CD4-positive, alpha-beta T cell treated with Interleukin-6 at 100 ng/mL for 8 hours (primary cell): ENCODE data around the gene ELL2.
"Not testable (repeated sequence)": the region's sequence is repeated elsewhere in the genome, so short reads cannot be mapped to it uniquely, and the experiment has no call there.

ENCODE experiments used
- DNase-seq: peaks from one replicate; pipeline ENCODE4 v3.0.0-alpha.2; 2020; ENCODE audit warnings: mixed read lengths, low spot score

The ELL2 gene

DNA sequence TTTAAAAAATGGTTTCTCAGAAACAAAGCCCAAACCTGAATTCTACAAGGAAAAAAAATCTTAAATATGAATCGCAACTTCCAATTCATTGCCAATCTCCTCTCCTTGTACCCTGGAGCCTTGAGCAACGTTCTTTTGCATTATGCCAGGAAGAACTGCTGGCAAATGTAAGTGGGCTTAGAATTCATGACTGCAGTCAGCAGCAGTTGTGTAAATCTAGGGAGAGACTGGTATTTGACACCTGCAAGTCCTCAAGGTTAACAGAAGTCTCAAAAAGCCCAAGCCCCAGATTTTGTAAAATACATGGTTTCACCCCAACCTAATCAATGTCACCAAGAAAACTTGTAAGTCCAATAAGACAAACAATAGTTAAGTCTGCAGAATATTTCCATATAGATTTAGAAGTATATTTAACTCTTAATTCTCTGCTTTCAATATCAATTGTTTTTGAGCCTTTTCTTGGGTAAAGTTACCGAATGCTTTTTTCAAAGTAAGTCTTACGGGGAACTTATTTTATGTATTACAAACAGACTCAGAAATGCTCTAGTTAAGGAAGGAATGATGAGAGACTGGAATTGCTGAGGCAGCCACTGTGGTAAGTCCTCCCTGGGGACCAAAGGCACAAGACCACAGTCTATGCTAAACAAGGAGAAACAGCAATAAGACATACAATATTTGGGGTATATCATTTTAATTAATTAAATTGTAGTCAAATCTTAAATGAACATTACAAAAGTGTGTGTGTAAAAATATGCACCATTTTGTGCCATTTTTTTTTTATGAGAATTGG lies 31.3 kb downstream of the ELL2 start:
- DNase-seq, result no peak

DNA sequence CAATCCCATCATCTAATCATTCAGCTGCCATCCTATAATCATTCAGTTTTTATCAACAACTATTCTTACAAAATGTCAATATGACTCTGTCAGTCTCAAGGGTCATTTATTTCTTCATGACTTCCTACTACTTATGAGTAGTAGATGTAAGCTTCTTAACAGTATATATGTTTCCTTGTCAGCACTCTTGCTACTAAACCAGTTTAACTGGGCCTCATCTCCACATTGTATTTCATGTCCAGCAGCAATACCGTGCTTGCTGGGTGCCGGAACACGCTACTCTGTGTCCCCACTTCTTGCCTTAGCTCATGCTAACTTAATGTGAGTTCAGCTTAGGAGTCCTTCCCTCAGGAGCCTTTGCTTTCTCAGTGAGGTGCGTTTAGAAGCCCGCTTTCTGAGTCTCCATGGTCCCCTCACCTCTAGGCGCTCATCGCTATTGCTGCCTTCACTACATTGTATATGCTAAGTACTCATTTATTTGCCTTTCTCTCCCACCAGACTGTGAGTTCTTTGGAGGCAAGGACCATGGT lies 32.9 kb downstream of the ELL2 start:
- DNase-seq, result no peak

DNA sequence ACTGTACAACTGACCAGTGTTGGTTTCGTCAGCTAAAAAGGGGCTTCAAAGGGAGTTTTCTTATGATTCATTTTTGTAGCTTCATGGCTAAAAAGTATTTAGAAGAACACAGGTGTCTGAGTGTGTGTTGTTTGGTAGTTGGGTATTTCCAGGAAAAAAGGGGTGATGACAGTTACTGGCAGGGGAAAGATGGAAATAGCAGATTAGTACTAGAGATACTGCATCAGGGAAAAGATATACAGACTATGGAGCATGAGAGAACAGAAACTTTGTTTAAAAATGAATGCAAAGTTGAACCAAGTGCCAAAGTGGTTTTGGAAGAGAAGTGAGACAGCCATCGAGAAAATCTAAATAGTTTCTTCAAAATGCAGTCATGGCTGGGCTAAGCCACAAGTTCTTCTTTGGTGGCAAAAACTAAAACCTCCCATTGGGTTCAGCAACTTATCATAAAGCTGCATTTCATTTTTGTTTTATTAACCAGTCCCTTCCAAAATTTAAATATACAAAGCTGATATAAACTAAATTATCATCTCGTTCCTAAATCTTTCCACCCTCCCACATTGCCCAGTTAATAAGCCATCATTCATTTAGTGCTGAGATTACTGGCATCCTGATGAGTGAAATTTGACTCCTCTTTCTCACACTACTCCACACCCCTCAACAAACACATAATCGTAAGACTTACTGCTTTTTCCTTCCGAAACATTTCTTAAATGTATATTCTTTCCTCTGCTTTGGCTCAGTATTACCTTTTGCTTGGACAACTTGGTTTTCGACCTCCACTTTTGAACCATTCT lies 33.5 kb downstream of the ELL2 start:
- DNase-seq, result no peak

DNA sequence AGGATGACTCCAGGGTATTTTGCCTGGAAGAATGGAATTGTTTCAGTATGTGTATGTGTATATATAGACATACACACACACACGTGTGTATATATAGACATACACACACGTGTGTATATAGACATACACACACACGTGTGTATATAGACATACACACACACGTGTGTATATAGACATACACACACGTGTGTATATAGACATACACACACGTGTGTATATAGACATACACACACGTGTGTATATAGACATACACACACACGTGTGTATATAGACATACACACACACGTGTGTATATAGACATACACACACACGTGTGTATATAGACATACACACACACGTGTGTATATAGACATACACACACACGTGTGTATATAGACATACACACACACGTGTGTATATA lies 34.4 kb downstream of the ELL2 start:
- not testable (repeated sequence) for DNase-seq

DNA sequence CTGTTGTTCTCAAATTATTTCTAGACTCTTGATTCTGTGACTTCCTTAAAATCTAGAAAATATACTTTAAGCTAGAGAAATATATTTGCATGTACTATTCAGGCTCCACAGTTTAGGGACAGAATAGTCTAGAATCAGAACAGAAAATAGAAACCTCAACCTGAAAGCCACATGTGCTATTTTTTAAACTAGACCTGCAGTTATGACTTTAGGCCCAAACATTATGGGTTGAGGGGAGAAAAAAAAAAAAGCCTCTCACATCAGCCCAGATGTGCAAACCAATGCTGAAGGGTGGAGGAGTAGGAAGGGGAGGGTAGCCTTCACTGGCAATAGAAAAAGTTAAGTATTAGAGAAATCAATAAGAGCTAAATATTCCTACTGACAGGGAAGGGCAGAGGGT lies 35.7 kb downstream of the ELL2 start:
- DNase-seq, result no peak

DNA sequence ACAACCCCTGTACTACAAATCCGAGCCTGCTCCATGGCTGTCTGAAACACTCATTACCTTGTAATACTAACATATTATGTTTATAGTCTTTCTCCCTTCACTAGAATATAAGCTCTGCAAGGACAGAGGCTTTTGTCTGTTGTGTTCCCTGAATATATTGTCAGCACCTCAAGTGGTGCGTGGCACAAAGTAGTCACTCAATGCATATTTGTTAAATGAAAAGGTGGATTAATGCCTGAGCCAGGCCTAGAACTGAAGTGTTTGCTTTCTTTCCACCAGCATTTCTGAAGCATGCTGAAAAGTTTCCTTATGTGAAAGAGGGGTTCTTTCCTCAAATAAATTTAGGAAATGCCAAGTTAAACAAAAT lies 36.3 kb downstream of the ELL2 start:
- DNase-seq, result no peak

DNA sequence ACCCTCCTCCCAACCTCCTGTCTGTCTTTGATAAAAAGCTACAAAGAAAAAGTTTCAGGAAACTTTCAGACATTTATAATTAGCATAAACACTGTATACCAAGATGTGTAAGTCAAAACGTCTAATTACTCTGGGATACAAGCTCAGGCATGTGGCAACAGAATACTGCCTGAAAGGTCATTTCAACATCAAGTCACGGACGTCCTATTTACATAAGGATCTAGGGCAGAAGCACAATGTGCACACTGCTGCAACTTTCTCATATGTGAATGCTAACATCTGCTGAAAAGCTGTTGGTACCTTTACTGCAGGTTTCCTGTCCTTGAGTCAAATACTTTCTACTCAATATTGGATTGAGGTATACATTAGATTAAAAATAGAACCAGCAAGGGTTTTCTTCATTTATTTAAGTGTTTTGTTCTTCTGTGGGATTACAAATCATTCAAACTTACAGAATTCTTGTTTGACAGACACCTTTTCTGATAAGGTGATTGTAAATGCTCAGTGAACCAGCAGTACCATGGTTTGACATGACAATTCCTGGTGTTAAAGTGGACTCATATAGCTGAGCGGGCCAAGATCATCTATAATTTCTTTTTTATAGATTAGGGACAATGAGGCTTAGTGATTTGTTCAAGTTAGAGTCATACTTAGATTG lies 36.8 kb downstream of the ELL2 start:
- DNase-seq, result no peak

DNA sequence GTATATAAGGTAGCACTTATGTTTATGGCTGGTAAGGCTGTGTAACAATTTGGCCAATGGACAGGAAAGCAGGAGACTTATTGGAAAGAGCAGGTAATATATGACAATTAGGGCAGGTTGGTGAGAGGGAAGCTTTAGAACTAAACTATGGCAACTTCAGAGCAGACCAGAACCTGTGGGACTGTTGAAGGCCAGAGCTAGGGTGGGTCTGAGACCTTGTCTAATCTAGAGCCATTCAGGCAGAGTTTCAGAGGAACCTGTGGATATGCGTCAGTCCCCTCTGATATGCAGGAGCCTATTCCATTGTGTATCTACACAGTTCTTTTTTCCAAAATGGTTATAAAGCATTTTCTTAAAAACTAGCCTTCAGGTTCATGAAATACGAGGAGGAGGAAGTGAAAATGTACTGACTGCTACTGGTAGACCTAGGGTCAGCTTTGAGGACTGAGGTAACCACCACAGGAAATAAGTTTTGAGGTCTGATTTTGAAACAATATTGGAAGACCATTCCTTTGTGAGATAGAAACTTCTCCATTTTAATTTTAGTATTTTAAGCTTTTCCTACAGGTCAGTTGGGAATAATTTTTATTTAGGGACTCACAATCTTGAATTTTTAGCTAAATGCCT lies 37.6 kb downstream of the ELL2 start:
- no peak for DNase-seq

DNA sequence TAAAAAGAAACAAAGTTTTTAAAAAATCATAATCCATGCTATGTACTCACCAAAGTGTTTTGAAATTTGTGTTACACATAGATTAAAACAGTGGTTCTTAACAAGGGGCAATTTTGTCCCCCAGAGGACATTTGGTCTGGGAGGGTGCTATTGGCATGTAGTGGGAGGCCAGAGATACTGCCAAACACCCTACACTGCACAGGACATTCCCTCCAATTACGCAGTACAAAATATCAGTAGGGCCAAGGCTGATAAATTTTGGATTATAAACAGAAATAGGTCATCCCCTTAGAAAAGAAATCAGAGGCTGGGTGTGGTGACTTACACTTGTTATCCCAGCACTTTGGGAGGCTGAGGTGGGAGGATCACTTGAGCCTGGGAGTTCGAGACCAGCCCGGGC lies 38.9 kb downstream of the ELL2 start:
- no peak for DNase-seq

DNA sequence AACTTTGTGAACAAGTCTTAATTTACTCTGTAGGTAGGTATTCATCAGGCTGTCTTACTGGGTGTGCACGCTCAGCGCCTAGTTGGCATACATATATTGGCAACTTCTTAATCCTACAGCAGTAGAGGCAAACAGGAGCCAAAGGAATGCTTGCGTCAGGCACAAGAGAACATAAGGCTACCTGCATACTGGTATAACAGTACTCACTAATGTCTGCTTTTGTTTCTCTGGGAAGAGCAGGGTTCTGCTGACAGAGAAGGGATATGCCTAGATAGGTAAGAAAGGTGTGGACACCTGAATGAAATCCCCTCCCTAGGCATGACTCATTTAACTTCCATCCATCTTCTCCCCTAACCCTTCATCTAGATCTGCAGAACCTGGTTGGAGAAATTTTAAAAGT lies 40.1 kb downstream of the ELL2 start:
- no peak for DNase-seq

DNA sequence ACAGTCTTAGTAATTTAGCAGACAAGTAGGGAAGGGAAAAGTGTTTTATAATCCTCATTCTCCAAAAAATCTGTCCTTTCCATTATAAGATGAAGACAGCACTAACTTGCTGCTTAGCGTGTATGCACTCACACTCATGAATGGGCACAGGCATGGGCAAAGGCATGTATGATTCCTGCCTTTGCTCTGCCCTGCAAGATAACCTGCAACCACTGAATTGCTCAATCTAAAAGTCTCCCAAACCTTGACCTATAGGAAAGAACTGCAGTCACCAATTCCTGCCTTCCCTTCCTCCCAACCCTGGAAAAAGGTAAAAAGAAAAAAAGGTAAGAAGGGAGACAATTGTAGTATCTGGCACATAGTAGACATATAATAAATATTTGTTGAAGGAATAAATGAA lies 40.8 kb downstream of the ELL2 start:
- DNase-seq, result no peak

DNA sequence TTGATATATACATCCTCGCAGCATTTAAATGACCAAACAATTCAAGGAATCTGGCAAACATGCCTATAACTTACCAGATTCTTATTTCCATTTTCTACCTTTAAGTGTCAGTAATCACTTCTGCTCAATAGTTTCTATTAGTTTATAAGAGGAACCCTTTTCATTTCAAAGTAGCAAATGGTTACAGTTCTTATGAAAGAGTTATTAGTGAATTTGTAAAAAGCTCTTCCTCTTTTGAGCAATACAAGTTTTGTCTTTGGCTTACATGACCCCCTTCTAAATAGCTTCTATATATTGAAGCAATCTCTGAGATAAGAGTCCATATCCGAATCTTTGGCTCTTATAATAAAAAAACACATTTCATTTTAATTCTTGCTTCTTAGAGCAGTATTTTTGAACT lies 42.0 kb downstream of the ELL2 start:
- DNase-seq, result no peak

DNA sequence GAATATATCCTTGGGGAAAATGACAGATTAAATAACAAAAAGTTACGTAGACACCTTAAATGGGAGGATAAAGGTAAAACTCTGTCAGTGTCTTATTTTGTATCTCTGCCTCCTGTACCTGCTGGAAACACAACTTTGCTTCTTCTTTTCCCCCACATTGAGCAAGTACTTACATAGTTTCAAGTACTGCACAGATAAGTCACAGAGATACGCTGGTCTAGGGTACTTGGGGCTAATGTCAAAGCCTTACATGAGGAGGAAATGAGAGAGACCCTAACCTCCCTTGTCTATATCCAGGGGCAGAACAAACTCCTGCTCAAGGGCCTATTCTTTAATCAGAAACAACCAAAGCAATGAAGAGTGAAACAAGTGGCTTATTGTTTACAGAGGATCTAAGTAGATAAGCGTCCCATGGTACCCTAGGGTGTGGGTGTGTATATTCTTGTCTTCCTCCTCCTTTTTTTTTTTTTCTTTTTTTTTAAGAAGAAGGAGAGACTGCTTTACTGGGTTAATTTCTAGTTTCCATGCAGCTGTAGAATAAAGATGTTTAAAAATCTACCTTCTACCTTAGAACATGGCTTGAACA lies 43.1 kb downstream of the ELL2 start:
- no peak for DNase-seq

DNA sequence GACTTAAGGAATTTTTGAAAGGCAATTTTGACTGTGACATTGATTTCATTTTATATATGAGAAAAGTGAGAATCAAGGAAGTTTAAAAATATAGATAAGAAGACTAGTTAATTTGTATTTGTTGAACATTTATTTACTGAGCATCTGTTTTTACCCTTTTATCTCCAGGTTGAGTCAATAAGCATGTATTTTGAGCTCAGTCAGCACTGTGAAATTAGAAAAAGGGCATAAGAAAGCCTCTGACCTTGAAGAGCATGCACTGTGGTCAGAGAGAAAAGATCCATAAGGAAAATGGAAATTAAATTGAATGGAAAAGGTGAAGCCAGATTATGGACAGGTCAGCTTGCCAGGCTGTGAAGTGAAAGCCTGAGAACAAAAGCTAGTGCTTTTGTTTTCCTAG lies 44.4 kb downstream of the ELL2 start:
- DNase-seq, result no peak

DNA sequence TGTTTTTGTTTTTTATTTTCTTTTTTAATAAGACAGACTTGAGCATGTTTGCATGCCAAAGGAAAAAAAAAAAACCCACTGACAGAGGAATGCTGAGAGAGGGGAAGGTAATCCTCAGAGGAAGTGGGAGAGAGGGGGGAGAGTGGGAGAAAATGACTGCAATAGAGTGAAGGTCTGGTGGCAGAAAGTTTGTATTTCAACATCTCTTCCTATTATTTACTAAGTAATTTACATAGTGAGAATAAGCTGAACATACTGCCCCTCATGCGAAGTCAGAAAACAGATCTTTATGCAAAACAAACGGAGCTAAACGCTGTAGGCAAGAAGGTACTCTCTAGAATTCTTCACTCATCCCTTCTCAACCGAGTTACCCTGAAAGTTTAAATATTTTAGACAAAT lies 45.0 kb downstream of the ELL2 start:
- DNase-seq, result no peak

DNA sequence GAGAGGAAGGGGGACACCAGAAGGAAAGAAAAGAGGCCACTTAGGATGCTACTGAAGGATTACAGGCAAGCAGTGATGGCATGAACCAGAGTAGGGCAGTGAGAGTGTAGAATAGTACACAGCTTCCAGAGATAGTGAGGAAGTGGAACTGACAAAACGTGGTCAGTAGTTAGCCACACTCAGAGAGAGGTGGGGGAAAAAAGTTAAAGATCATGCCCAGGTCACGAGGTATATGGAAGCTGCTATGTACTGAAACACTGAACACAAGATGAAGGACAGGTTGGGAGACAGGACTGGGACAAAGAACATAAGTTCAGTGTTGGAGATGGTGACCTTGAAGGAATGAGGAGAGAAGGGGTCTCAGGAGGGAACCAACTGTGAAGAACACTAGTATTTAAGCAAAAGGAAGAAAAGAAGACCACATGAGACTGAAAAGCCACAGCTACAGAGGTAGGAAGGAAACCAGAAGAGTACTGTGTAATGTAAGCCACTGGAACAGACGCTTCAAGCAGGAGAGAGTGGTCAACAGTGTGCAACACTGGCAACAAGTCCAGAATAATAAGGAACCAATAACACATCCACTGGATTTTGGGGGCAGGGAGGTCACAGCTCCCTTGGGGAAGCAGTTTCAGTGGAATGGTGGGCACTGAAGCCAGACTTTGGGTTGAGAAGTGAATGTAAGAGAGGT lies 45.5 kb downstream of the ELL2 start:
- no peak for DNase-seq

DNA sequence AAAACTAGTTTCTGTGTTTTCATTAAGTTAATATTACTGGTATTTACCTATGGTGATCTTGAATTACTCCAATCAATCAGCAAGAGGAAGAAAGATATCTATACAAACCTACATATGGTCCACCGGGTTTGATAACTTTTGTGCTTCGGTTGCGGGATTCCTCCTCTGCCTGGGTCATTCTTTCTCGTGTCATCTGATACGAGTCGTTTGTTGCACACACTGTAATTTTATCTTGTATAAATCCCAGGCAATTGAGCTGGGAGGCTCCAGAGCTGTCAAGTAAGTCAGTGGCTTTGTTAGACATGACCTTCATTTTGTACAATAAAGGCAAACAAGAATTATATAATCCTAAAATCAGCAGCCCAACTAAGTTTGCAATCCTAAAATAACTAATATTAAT lies 48.0 kb downstream of the ELL2 start:
- DNase-seq, result no peak

DNA sequence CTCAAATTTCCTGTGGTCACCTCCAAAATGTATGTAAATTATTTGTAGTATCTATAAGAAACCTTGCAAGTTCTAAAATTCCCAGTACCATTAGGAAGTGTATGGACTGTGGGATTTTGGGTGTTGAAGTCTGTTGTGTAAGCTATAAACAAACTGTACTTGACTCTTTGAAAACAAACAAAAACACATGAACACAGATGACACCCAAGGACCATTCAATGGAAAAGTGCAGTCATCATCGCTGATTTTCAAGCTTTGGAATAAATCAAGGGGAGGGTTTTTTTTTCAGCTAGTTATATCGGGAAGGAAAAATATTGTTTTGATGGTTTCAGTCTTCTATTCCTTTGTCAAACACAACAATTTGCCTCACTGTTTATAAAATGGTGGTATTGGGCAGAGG lies 49.6 kb downstream of the ELL2 start:
- no peak for DNase-seq

DNA sequence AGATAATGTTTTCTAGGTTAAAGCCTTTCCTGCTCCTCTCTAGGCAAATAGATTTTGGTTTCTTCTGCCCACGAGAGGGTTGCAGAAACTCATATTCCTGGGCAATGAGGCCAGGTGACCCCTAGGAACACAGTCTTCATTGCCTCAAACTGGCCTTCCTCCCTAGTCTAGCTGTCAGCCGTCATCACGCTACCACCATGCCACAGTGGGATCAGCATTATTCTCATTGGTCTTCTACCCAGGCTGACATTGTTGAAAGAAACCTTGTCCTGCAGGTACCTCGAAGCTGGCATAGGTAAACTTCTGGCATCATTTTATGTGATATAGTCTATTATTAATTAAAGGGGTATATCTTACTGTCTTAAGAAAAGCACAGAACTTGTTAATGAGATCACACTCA lies 51.1 kb downstream of the ELL2 start:
- DNase-seq, result no peak

DNA sequence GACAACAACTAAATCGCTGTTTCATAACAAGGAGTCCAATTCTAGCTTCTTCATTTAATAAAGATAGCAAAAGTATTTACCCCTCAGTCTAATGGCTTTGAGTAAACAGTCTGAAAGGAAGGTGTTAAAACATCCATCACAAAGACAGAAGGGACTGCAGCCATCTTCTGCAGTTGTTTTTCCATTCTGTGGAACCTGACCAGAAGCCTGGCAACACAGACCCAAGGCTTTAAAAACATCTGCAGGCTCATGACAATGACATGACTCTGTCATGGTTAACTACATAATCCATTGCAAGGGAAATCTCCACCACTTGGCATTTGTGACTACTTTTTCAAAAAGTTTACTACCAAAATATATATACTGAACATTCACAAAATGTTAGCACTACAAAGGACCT lies 51.9 kb downstream of the ELL2 start:
- no peak for DNase-seq

DNA sequence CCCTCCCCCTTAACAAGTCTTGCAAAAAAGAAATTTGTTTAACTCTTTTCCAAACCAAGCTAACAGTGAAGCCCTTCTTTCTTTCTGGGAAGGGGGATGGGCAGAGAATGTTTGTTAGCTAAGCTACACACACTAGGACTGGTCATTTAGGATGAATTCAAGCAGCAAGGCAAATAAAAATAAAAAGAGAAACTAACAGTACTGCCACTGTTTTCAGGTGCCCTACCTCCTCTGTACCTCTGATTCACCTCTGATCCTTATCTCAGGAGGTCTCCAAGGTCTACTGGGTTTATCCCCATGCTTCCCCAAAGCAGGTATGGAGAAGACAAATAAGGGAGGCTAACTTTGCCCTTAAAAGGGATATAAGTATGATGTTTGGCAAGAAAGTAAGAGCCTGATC lies 52.9 kb downstream of the ELL2 start:
- no peak for DNase-seq
